ENCODE measurements around the gene AHCTF1. TPM values are rescaled to one million over a fixed set of nuclear protein-coding genes. Genes with fewer than 3 reads are reported as not detected.

AHCTF1 gene
- total RNA-seq, 1 donor from 2014 or later, result 44.0 TPM

DNA sequence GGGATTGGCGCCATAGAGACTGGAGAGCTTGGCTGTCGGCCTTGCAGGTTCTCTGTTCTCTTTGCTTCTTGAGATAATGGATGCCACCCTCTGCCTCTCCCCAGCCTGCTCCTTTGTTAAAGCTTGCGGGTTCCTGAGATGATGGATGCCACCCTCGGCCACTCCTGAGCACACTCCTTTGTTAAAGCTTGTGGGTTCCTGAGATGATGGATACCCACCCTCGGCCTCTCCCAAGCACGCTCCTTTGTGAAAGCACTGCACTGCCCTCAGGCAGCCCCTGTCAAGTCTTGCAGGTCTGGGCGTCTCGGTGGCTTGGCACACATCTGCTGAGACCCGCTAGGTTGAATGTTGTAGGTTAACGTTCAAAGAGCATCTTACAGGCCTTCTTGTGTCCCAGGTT lies 131.0 kb downstream of the AHCTF1 start:
- no peak overlapping the region for H3K4me3 ChIP-seq (ENCODE audit: insufficient read depth, low read depth, low read length)
- no peak for FAIRE-seq
- H3K4me2 ChIP-seq (ENCODE audit: low read length), result no peak overlapping the region
- H3K79me2 ChIP-seq (ENCODE audit: insufficient read depth, low read length), result no peaks in the 10 kb centered on the region
- Mint-ChIP-seq H3K36me3 (ENCODE audit: low read depth, unreplicated experiment) (no peaks in the 10 kb centered on the region), H3K4me3 (ENCODE audit: unreplicated experiment) (no peak overlapping the region), H3K27ac (ENCODE audit: unreplicated experiment) (no peak overlapping the region), H3K4me1 (ENCODE audit: low read depth, unreplicated experiment) (no peaks in the 10 kb centered on the region), H3K9me3 (ENCODE audit: unreplicated experiment) (peaks cover 5% of the 10 kb centered on the region), H3K27me3 (ENCODE audit: low read depth, unreplicated experiment) (peaks cover 19% of the 10 kb centered on the region)
- H3K9ac ChIP-seq (ENCODE audit: low read length), result no peak overlapping the region
- H3K27me3 ChIP-seq (ENCODE audit: insufficient read depth, low read length), result peaks cover under 1% of the 10 kb centered on the region
- DNase-seq (ENCODE audit: low read depth), result no peak
- H3K36me3 ChIP-seq (ENCODE audit: insufficient read depth, low read length), result no peaks in the 10 kb centered on the region
- H3K9me3 ChIP-seq (ENCODE audit: insufficient read depth, low read depth, low read length), result no peaks in the 10 kb centered on the region
- TF ChIP-seq CTCF (IDR thresholded peaks at IDR 0.05; ENCODE audit: insufficient read depth, low read depth, low read length), result no peak
- TF ChIP-seq EZH2 (IDR thresholded peaks at IDR 0.05; ENCODE audit: insufficient read depth, low read length), result no peak
- H3K4me1 ChIP-seq (ENCODE audit: insufficient read depth, low read length), result no peaks in the 10 kb centered on the region
- H2AFZ ChIP-seq (ENCODE audit: low read depth, low read length), result no peak overlapping the region
- no peak overlapping the region for H3K27ac ChIP-seq (ENCODE audit: low read depth, low read length)
- no peaks in the 10 kb centered on the region for H4K20me1 ChIP-seq (ENCODE audit: insufficient read depth, low read length)

DNA sequence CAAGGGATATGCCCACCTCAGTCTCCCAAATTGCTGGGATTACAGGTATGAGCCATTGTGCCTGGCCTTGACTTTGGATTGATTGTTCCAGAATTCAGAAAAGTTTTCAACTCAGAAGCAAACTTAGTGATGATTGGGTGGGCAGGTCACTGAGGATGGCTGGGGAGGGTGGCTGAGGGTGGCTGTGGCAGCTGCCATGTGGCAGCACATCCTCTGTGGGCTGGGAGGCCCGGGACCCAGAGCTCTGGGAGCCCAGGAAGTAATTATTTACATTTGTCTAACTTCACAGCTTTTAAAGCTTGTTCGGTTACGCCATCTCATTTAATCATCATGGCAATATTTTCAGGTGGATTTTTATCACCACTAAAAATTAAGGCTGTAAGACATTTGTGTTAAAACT lies 131.4 kb downstream of the AHCTF1 start:
- Histone ChIP-seq H3K9ac (ENCODE audit: low read length) (no peak overlapping the region), H3K4me3 (ENCODE audit: insufficient read depth, low read depth, low read length) (no peak overlapping the region), H3K9me3 (ENCODE audit: insufficient read depth, low read depth, low read length) (no peaks in the 10 kb centered on the region), H3K36me3 (ENCODE audit: insufficient read depth, low read length) (no peaks in the 10 kb centered on the region), H3K27me3 (ENCODE audit: insufficient read depth, low read length) (peaks cover 2% of the 10 kb centered on the region), H3K27ac (ENCODE audit: low read depth, low read length) (no peak overlapping the region), H4K20me1 (ENCODE audit: insufficient read depth, low read length) (no peaks in the 10 kb centered on the region), H3K4me2 (ENCODE audit: low read length) (no peak overlapping the region), H3K79me2 (ENCODE audit: insufficient read depth, low read length) (no peaks in the 10 kb centered on the region), H2AFZ (ENCODE audit: low read depth, low read length) (no peak overlapping the region), H3K4me1 (ENCODE audit: insufficient read depth, low read length) (no peaks in the 10 kb centered on the region)
- FAIRE-seq (no peak), DNase-seq (ENCODE audit: low read depth) (no peak)
- H3K9me3 Mint-ChIP-seq (ENCODE audit: unreplicated experiment), result peaks cover 8% of the 10 kb centered on the region
- peaks cover 19% of the 10 kb centered on the region for H3K27me3 Mint-ChIP-seq (ENCODE audit: low read depth, unreplicated experiment)
- H3K4me1 Mint-ChIP-seq (ENCODE audit: low read depth, unreplicated experiment), result no peaks in the 10 kb centered on the region
- no peak for TF ChIP-seq CTCF (IDR thresholded peaks at IDR 0.05; ENCODE audit: insufficient read depth, low read depth, low read length)
- no peak for TF ChIP-seq EZH2 (IDR thresholded peaks at IDR 0.05; ENCODE audit: insufficient read depth, low read length)
- H3K27ac Mint-ChIP-seq (ENCODE audit: unreplicated experiment), result no peak overlapping the region
- no peaks in the 10 kb centered on the region for H3K36me3 Mint-ChIP-seq (ENCODE audit: low read depth, unreplicated experiment)
- H3K4me3 Mint-ChIP-seq (ENCODE audit: unreplicated experiment), result no peak overlapping the region

- no peaks in the 10 kb centered on the region for H4K20me1 ChIP-seq (ENCODE audit: insufficient read depth, low read length)
- Mint-ChIP-seq H3K27me3 (ENCODE audit: low read depth, unreplicated experiment) (peaks cover 19% of the 10 kb centered on the region), H3K9me3 (ENCODE audit: unreplicated experiment) (peaks cover 8% of the 10 kb centered on the region), H3K4me1 (ENCODE audit: low read depth, unreplicated experiment) (peaks cover 5% of the 10 kb centered on the region), H3K4me3 (ENCODE audit: unreplicated experiment) (no peak overlapping the region), H3K27ac (ENCODE audit: unreplicated experiment) (no peak overlapping the region), H3K36me3 (ENCODE audit: low read depth, unreplicated experiment) (no peaks in the 10 kb centered on the region)
- no peak overlapping the region for H3K27ac ChIP-seq (ENCODE audit: low read depth, low read length)
- H3K4me3 ChIP-seq (ENCODE audit: insufficient read depth, low read depth, low read length), result no peak overlapping the region
- DNase-seq (ENCODE audit: low read depth) (no peak), FAIRE-seq (no peak)
- H3K79me2 ChIP-seq (ENCODE audit: insufficient read depth, low read length), result no peaks in the 10 kb centered on the region
- H3K9ac ChIP-seq (ENCODE audit: low read length), result no peak overlapping the region
- H3K36me3 ChIP-seq (ENCODE audit: insufficient read depth, low read length), result no peaks in the 10 kb centered on the region
- no peak for TF ChIP-seq CTCF (IDR thresholded peaks at IDR 0.05; ENCODE audit: insufficient read depth, low read depth, low read length)
- no peak for TF ChIP-seq EZH2 (IDR thresholded peaks at IDR 0.05; ENCODE audit: insufficient read depth, low read length)
- peaks cover 5% of the 10 kb centered on the region for H3K4me1 ChIP-seq (ENCODE audit: insufficient read depth, low read length)
- H3K27me3 ChIP-seq (ENCODE audit: insufficient read depth, low read length), result peaks cover 2% of the 10 kb centered on the region
- no peak overlapping the region for H3K4me2 ChIP-seq (ENCODE audit: low read length)
- no peaks in the 10 kb centered on the region for H3K9me3 ChIP-seq (ENCODE audit: insufficient read depth, low read depth, low read length)
- peak overlapping the region; percentile 26 for H2AFZ ChIP-seq (ENCODE audit: low read depth, low read length)
These were observed 132.9 kb downstream of the AHCTF1 start for GRCh38 chr1:246798606-246799496.
